GM18526 (cell line): ENCODE data around the gene KLK15.

Experiments used
- POLR2A ChIP-seq: IDR thresholded peaks from 3 replicates; pipeline ENCODE4 v1.6.1; 2011; ENCODE audit not compliant: insufficient read length; ENCODE audit errors: extremely low read depth

KLK15 gene

GRCh38 chr19:50777830-50778303 is 55.5 kb downstream of the KLK15 start:
- no peak for TF ChIP-seq POLR2A

- TF ChIP-seq POLR2A = no peak
Measured at GRCh38 chr19:50777261-50777660, 56.1 kb downstream of the KLK15 start.

- no peak for TF ChIP-seq POLR2A
Measured at GRCh38 chr19:50776131-50776530, 57.2 kb downstream of the KLK15 start.
